Prostate gland (tissue), 2 donors: ENCODE measurements around the gene ILDR1.

ENCODE experiments used
- CTCF ChIP-seq, 4 experiments: fragments of 200-600 bp in 2 of 4; fragments of 450-650 bp in 2 of 4; sonication (generic) in 2 of 4; IDR thresholded peaks; 1 replicate in 3 of 4; 2 replicates in 1 of 4; pipeline ENCODE4 v1.5.1; 2016 to 2019; ENCODE audit warnings: antibody characterized with exemption in 4 of 4, mild to moderate bottlenecking in 2 of 4, moderate library complexity in 2 of 4
- POLR2A ChIP-seq: fragments of 450-650 bp; IDR thresholded peaks from one replicate; pipeline ENCODE4 v1.6.1; 2016; ENCODE audit warnings: antibody characterized with exemption, mild to moderate bottlenecking
- POLR2AphosphoS5 ChIP-seq: sonication (generic); formaldehyde crosslinking; IDR thresholded peaks from one replicate; pipeline ENCODE4 v1.6.1; 2017; ENCODE audit warnings: antibody characterized with exemption

DNA sequence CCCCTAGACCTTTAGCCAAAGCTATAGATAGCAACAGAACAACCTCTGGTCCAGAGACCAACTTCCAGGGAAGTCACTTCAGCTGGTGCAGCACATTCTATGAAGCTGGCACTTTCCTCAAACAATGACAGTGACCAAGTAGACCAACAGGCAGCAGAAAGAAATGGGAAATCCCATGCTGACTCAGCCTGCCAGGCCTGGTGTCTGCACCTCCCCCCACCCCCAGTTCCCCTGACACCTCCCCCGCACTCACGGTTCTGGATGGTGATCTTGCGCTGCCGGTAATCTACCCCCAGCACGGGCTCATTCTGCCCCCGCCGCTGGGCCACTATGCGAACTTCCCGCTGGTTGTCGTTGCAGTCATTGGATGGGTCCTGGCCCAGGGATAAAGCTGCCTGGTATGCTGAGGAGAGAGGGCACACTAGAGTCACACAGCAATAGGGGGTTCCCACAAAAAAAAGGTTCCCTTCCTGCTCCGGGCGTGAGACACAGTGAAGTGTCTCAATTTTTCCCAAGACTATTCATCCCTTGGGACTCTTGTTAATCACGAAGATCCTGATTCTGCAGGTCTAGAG is 17.0 kb downstream of the ILDR1 start:
- TF ChIP-seq POLR2A (no peak), CTCF (IDR thresholded peaks at IDR 0.05) (no peak), POLR2AphosphoS5 (no peak)
